ENCODE results near the gene PTPN4.
A peak's percentile ranks its signal among the peaks of the same experiment; 100 is the strongest.

PTPN4 gene

GRCh38 chr2:120001471-120001870 is 241.7 kb downstream of the PTPN4 start:
- TF ChIP-seq, protein P1, sequence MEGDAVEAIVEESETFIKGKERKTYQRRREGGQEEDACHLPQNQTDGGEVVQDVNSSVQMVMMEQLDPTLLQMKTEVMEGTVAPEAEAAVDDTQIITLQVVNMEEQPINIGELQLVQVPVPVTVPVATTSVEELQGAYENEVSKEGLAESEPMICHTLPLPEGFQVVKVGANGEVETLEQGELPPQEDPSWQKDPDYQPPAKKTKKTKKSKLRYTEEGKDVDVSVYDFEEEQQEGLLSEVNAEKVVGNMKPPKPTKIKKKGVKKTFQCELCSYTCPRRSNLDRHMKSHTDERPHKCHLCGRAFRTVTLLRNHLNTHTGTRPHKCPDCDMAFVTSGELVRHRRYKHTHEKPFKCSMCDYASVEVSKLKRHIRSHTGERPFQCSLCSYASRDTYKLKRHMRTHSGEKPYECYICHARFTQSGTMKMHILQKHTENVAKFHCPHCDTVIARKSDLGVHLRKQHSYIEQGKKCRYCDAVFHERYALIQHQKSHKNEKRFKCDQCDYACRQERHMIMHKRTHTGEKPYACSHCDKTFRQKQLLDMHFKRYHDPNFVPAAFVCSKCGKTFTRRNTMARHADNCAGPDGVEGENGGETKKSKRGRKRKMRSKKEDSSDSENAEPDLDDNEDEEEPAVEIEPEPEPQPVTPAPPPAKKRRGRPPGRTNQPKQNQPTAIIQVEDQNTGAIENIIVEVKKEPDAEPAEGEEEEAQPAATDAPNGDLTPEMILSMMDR (IDR thresholded peaks at IDR 0.05; ENCODE audit: insufficient read depth, low read depth, low read length, missing control alignments): no peak
- no peak overlapping the region for H3K4me3 ChIP-seq (ENCODE audit: low read length)
- DNase-seq (ENCODE audit: low read depth): no peak

DNA sequence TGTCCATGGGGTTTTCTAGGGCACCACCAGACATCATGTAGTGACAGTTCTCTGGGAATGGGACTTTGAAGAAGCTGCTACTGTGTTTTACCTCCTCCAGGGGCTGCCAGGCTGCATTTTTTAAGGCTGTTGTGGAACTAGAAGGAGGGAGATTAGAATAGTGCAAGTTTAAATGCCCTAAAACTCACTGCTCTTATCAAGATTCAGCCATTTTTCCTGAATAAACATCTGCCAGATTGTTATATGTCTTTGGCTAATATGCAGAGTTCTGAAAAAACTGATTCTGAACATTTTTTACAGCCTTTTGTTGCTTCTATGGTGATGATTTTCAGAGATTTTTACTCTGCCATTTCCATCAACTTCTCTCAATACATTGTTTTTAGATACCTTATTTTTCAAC is 244.5 kb downstream of the PTPN4 start:
- TF ChIP-seq, protein P1 (IDR thresholded peaks at IDR 0.05; ENCODE audit: insufficient read depth, low read depth, low read length, missing control alignments): no peak
- DNase-seq (ENCODE audit: low read depth): no peak
- no peak overlapping the region for H3K4me3 ChIP-seq (ENCODE audit: low read length)

DNA sequence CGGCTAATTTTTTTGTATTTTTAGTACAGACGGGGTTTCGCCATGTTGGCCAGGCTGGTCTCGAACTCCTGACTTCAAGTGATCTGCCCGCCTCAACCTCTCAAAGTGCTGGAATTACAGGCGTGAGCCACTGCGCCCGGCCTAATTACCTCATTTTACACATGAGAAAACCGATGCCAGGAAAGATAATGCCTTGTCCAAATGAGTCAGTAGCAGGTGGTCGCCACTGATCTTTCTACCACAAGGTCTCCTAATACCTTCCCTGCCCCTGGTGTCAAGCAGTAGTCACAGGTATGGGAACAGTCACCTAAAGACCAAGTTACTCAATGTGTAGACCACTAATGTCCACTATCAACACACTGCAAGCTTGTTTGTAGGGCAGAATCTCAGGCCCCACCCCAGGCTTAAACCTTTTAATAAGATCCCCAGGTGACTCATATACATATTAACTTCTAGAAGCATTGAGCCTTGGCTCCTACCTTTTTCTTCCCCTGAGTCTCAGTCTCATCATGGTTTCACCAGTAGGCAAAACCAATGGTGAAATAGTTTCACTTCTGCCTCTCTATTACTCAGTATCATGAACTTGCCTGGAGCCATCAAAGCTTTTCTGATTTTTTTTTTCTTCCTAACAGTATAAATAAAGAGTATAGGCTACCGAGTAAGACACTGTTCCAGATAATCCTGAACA is 246.3 kb downstream of the PTPN4 start:
- TF ChIP-seq, protein P1 (IDR thresholded peaks at IDR 0.05; ENCODE audit: insufficient read depth, low read depth, low read length, missing control alignments): no peak
- no peak overlapping the region for H3K4me3 ChIP-seq (ENCODE audit: low read length)
- DNase-seq (ENCODE audit: low read depth): peak; percentile 72

DNA sequence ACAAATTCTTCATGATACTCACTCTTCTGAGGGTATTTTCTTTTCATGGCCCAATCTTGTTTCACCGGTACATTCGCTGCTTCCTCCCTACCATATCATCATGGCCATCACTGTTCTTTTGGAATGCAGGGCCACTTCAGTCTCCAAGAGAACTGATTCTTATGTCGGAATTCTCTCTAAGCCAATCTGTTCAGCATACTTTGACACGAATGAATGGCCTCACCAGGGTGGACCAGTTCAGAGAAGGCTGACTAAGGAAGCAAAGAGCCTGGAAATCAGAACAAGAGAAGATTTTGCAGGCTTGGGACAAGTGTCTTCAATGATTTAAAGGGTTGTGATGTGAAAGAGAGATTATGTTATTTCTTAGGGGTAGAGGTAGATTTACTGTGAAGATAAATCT is 248.1 kb downstream of the PTPN4 start:
- no peak overlapping the region for H3K4me3 ChIP-seq (ENCODE audit: low read length)
- TF ChIP-seq, protein P1 (IDR thresholded peaks at IDR 0.05; ENCODE audit: insufficient read depth, low read depth, low read length, missing control alignments): no peak
- DNase-seq (ENCODE audit: low read depth): no peak

GRCh38 chr2:120012363-120012762 is 252.6 kb downstream of the PTPN4 start:
- H3K4me3 ChIP-seq (ENCODE audit: low read length): peak overlapping the region; percentile 81
- DNase-seq (ENCODE audit: low read depth): no peak
- TF ChIP-seq, protein P1 (IDR thresholded peaks at IDR 0.05; ENCODE audit: insufficient read depth, low read depth, low read length, missing control alignments): no peak

DNA sequence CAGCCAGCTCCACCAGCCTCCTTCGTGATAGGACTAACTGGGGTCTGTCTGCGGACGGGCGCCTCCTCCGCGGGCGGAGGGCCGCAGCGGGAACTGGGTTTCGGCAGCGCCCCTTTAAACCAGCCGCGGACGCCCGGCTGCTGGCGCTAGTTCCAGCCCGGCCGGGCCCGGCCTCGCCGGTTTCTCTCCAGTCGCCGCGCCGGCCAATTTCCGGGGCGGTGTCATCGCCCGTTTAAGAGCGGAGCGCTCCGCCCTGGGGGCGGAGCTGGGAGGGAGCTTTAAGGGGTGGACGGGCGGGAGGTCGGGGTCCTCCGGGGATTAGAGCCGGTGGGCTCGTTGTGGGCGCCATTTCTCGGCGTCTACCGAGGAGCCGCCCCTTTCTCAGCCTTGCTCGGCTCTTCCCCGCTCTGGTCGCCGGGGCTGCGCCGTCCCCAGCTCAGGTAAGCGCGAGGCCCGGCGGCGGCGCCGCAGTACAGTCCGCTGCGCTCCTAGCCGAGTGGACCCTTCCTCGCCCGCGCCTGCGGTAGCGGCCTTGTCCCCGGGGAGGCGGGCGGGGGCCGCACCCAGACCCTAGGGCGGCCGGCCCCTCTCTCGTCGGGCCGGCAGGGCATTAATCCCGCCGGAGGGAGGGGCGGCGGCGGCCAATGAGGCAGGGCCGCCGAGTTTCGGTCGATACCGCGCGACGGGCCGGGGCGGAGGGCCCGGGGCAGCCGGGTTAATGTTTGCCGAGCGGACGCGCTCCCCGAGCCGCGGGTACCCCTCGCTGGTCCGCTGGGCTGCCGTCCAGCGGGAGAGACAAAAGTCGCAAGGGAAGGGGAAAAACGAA is 253.3 kb downstream of the PTPN4 start, which contains the start of gene EPB41L5:
Gene EPB41L5 (plus strand): TSS at position 307 of the 826 bp plus-strand sequence. CDS start 6,008 bp downstream, outside the sequence.
- H3K4me3 ChIP-seq (ENCODE audit: low read length): peak within 1 kb of the TSS; percentile 81
- peak; percentile 97 for DNase-seq (ENCODE audit: low read depth)
- TF ChIP-seq, protein P1 (IDR thresholded peaks at IDR 0.05; ENCODE audit: insufficient read depth, low read depth, low read length, missing control alignments): no peak

Measured in epithelial cell of esophagus (primary cell).